Kasumi-1 (cell line): ENCODE results near the gene RTN4IP1.
A peak's percentile ranks its signal among the peaks of the same experiment; 100 is the strongest.

Experiments
- DNase-seq, 2 experiments: peaks; one replicate each; lab custom pipeline; 2025; lab: John Stamatoyannopoulos, UW

The RTN4IP1 gene

DNA sequence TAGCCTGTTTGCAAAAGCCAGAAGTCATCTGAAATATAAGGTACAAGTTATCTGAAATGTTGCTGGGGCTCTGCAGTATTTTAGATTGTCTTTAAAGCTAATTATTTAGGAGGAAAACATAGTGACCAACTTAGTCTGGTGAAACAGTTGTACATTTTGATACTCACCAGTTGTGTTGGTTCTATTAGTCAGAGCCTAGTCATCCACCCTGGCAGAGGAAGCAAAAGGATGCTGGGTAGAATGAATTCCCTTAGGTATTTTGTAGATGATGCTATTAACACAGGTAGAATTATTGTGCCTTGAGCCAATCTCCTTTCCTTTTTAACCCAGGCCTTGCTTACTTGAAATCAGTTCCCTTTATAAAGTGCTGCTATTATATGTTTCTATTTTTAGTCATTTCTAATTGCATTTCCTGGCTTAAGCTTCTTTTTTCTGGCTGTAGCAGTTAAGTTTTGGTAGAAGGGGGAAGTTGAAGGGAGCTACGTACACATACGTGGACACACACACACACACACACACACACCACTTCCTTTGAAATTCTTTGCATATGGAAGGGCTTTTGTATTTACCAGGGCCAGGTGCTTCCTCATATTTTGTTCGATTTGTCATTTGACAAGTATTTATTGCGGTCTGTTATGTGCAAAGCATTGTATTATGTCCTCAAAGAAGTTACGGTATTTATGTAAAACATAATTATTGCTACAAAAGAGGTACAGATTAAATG lies 82.4 kb downstream of the RTN4IP1 start:
- peak; percentile 95 to 96 for DNase-seq

- no peak for DNase-seq
Observed at GRCh38 chr6:106546261-106546690, 83.0 kb downstream of the RTN4IP1 start.

DNA sequence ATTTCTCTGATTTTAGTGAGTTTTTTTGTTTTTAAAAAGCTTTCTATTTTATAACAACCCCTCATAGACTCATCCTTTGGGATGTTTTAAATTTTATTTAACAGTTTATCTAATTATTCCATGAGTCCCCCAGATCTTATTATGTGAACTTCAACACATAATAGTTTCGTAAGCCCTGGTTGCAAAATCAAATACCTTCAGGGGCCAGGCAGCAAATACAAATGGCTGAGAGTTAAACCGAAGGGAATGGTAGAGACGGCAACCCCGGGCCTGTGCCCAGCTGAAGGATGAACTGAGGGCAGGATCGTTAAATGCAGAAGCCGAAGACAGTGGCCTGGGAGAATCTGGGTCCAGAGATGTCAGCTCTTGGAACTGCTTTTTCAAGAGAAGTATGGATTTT lies 88.4 kb downstream of the RTN4IP1 start:
- no peak for DNase-seq

- DNase-seq, result no peak
Observed at GRCh38 chr6:106540432-106540831, 88.9 kb downstream of the RTN4IP1 start.

DNA sequence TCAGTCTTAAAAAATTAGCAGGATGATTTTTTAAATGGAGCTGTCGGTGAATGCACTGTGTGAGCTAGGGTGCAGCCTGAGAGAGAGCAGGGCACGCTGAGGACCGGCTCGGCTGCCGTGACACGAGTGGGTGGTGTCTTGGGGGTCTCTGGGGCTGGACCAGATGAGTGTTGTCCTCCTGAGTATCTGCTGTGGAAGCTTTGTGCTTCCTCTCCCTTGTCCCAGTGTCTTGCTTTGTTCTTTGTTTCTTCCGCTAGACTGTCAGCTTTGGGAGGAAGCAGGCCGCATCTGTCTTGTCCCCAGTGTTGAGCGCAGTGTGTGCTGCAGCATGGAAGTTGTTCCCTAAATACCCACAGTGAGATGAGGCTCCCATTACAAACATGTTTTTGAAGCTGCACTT lies 89.4 kb downstream of the RTN4IP1 start:
- DNase-seq, result peak; percentile 62 to 69

DNA sequence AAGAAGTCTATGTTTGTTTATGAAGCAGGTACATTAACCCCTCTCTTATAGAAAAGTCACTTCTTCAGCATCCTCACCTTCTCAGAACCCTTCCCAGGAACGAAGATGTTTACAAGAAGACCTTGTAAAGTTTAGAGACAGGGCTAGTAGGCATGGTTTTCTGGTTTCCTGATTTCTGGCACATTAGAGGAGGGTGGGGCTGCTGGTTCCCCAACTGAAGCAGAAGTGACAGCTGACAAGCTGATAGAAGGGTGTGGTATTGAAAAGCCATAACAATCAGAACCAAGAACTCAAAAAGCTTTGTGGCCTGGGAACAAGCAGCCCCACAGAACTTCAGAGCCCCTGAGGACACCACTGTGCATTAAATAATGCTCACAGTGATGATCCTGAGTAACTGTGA lies 91.2 kb downstream of the RTN4IP1 start:
- DNase-seq, result peak; percentile 17 to 22

- DNase-seq, result no peak
Observed at GRCh38 chr6:106537662-106538061, 91.6 kb downstream of the RTN4IP1 start.

DNA sequence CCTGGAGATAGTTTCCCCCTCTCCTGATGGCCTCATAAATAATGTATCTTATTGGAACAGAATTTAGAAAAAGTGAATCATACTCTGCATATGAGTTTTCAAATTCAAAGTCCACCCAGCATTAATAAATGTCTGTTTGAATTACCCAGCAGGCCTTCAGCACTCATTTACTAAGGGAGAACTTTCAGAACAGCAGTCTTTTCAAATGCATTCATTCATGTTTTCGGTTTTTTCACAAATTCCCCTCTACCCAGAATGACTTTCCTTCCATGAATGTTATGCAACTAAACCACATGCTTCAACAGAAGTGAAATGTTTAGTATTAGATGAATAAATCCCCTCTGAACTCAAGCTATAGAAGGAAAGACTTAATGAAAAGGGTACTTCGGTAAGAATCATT lies 92.4 kb downstream of the RTN4IP1 start:
- DNase-seq, result no peak

DNA sequence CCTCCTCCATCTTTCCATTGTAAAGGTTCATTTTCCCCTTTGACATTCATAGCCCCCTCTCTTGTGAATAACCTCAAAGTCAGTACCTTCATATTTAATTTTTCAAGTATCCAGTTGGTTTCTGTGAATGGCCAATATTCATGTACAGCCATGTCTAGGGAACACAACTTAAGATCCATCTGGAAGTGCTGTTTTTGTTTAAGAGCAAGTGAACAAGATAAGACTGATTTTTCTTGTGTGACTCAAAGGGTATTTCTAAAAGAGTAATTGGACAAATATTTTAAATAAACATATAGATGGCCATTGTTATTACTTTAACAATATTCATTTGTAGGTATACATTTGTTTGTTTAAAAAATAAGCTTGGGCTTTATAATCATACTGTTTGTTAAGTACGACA lies 92.9 kb downstream of the RTN4IP1 start:
- DNase-seq, result no peak

DNA sequence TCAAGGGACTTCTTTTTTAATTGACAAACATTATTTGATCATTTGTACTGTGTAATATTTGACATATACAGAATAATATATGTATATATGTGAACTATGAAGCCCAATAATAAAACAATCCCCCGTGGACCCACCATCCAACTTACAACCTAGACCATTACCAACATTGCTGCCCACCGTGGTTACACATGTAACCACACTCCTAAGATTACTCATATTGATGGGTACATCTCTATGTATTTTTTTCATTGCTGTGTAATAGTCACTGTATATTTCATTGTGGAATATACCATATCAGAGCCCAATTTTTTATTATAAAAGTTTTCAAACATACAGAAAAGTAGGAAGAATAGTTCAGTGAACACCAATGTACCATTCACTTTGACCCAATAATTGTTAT lies 94.3 kb downstream of the RTN4IP1 start:
- DNase-seq, result no peak

DNA sequence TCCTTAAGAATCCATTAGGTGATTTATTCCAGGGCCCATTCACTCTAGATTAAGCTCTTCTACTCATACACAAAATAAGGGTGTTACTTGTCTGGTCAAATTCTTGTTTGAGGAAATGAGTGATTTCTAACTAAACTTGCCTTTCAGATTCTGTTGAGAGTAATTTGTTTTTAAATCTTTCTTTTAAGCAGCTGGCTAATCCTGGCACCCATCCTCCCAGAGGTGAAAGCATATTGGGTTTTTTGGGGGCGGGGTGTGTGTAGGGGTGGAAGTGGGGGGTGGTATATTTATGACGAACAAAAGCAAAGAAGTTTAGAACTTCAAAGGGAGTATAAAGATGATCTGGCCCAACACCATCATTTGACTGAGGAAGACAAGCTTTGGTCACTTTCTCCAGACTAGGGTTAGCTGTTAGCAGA lies 94.7 kb downstream of the RTN4IP1 start:
- no peak for DNase-seq

DNA sequence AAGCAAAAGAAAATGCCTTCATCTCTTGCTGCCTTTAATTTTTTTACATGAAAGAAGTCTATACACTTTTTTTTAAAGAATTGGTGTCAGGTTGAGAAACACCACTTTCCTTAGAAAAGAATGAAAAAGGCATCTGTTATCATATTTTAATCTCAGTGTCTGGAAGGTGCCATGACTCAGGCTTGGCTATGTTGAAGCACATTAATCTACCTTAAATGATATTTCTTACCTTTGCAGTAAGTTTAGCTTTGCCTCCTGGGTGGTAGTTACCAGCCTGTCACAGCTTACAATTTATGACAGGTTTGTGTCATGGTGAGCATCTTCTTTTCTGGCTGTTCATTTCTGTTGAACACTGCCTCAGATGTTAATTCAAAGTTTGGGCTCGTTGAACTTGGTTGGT lies 95.3 kb downstream of the RTN4IP1 start:
- no peak for DNase-seq

DNA sequence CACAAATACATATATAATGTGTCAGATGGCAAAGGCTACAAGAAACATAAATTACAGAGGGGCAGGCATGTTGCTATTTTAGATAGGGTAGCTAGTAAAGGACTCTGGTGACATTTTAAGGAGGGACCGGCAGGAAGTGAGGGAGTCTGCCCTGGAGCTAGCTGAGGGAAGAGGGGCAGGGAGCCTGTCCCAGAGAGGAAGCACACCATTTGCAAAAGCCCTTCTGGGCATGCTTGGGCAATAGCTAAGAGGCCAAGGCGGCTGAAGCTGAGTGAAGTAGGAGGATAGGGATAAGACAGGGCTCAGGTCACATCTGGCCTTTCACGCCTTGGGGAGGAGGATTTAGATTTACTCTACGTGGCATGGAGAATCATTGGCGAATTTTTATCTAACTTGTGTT lies 96.2 kb downstream of the RTN4IP1 start:
- peak; percentile 44 to 73 for DNase-seq

DNA sequence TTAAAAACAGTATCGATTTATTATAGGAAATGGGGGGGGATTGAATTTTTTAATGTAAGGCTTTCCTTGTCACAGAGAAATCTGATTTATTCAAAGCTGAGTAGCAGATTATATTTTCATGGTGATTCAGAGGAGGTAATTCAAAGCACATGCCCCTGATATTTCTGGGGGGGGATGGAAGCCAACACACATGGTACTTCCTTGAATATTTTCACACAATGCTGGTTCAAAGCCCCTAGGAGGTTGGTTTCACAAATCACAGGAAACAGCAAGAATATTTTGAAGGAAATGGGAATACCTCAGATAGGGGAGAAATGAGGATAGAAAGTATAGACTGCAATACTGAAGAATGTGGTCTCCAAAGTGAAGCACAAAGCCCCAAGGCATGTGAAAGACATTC lies 98.8 kb downstream of the RTN4IP1 start:
- DNase-seq, result no peak

DNA sequence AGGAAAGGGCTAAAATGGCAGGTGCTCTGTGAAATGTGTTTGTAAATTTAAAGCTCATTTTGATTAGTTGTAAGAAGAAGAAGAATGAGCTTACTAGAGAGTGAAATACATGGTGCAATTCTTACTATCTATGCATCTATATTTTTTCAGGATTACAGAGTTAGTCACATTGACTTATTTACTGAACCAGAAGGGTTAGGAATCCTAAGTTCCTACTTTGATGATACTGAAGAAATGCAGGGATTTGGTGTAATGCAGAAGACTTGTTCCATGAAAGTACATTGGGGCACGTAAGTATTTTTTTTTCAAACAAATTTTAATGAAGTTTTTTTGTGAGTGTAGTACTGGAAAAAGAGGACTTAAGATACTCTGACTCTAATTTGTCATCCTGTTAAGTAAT lies 99.3 kb downstream of the RTN4IP1 start:
- no peak for DNase-seq

DNA sequence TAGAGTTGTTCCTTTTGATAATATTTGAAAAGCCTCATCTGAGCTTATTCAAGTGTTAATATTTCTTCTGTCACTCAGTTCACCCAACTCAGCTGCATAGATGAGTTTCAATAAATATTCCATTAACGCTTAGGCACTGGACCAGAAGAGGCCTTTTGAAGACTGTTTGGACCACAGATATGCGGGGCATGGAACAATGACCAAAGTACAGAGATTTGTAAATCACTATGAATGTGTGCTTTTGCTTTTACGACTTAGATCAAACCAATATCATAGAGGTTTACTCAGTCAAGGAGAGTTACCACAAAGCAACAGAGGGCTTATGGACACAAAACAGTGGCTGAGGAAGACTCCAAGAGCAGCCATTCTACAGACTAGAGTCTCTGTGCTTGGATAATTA lies 99.9 kb downstream of the RTN4IP1 start:
- no peak for DNase-seq

- no peak for DNase-seq
Observed at GRCh38 chr6:106528521-106528920, 100.8 kb downstream of the RTN4IP1 start.

GRCh38 chr6:106527979-106528378 lies 101.3 kb downstream of the RTN4IP1 start:
- no peak for DNase-seq

GRCh38 chr6:106527117-106527516 lies 102.2 kb downstream of the RTN4IP1 start:
- DNase-seq, result no peak

GRCh38 chr6:106525882-106526275 lies 103.4 kb downstream of the RTN4IP1 start:
- DNase-seq, result no peak

GRCh38 chr6:106525107-106525881 lies 104.0 kb downstream of the RTN4IP1 start:
- DNase-seq, result no peak

DNA sequence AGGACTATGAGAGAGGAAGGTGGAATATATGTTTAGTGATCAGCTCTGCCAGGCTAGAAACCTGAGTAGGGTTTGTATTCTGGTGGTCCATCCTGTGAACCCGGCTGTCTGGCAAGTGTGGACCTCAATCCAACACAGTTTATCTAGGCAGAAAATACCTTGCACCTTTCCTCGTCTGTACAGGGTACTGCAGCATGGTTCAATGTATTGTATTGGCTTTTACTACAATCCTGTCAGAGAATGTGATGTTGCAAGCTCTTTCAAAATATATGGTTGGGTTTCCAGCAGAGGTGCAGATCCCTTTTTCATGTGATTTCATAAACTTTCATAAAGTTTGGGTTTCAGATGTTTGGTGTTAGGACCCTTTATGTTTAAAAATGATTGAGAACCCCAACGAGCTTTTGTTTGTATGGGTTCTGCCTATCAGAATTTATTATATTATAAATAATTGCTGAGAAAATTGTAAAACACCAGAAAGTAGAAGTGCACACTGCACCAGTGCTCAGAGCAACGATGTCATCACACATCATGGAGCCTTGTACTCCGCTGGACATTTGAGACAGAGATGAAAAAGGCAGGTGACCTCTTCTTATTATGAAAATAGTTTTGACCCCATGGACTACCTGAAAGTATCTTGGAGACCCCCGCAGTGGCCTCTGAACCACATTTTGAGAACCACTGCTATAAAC lies 106.6 kb downstream of the RTN4IP1 start:
- no peak for DNase-seq
